MCF 10A (cell line): ENCODE measurements around the gene PITPNM1. TPM values are rescaled to one million over a fixed set of nuclear protein-coding genes. Genes with fewer than 3 reads are reported as not detected.
A peak's percentile ranks its signal among the peaks of the same experiment; 100 is the strongest.
"Not testable (repeated sequence)": the region's sequence is repeated elsewhere in the genome, so short reads cannot be mapped to it uniquely, and the experiment has no call there.

Experiments
- BruUV-seq: library from RNA; stranded (reverse); fragments of 400-500 nt; replicated peaks from 2 replicates; lab custom pipeline; 2021; lab: Mats Ljungman, UMichigan
- CTCF ChIA-PET: fragments of 300-600 bp; sonication (Branson Sonifier 250); formaldehyde crosslinking; extraction: SDS; loops from one replicate; lab custom pipeline; 2021; ENCODE audit warnings: antibody characterized with exemption, inconsistent platforms; lab: Yijun Ruan, JAX
- POLR2A ChIA-PET: fragments of 300-600, 350-650 bp; sonication (Branson Sonifier 250); formaldehyde crosslinking; extraction: SDS; loops from one replicate; lab custom pipeline; 2020; ENCODE audit warnings: antibody characterized with exemption, inconsistent platforms; lab: Yijun Ruan, JAX
- DNase-seq: peaks from one replicate; pipeline ENCODE4 v3.0.0-alpha.2; 2018; ENCODE audit not compliant: unreplicated experiment
- H3K27ac Mint-ChIP-seq: one replicate; pipeline ENCODE4 v1.8.0; 2022; ENCODE audit warnings: mild to moderate bottlenecking, low read depth, mixed read lengths; ENCODE audit not compliant: unreplicated experiment
- H3K27me3 Mint-ChIP-seq: one replicate; pipeline ENCODE4 v1.8.0; 2022; ENCODE audit warnings: mixed read lengths; ENCODE audit not compliant: insufficient read depth, unreplicated experiment
- H3K36me3 Mint-ChIP-seq: one replicate; pipeline ENCODE4 v1.8.0; 2022; ENCODE audit warnings: mild to moderate bottlenecking, moderate library complexity, mixed read lengths; ENCODE audit not compliant: insufficient read depth, unreplicated experiment
- H3K4me1 Mint-ChIP-seq: one replicate; pipeline ENCODE4 v1.8.0; 2022; ENCODE audit warnings: mixed read lengths; ENCODE audit not compliant: insufficient read depth, unreplicated experiment
- H3K4me3 Mint-ChIP-seq: one replicate; pipeline ENCODE4 v1.8.0; 2022; ENCODE audit warnings: mild to moderate bottlenecking, moderate library complexity, mixed read lengths; ENCODE audit not compliant: unreplicated experiment
- H3K9me3 Mint-ChIP-seq: one replicate; pipeline ENCODE4 v1.8.0; 2022; ENCODE audit warnings: mixed read lengths; ENCODE audit not compliant: unreplicated experiment
- CTCF ChIP-seq: fragments of 200-600 bp; IDR thresholded peaks from one replicate; pipeline ENCODE4 v1.8.0; 2022; ENCODE audit warnings: antibody characterized with exemption, mild to moderate bottlenecking; ENCODE audit not compliant: unreplicated experiment
- intact Hi-C: fragments of 100-400 bp; cut with micrococcal nuclease; formaldehyde crosslinking; loops from 2 replicates; pipeline ENCODE4 v1.14.1; 2022
- total RNA-seq: library from RNA; stranded (reverse); gene quantifications from 2 replicates; pipeline ENCODE4 v1.2.3, GENCODE V29; 2022

Gene PITPNM1
- total RNA-seq, 1 experiment from 2014 or later = 38.7 TPM

- no peak for DNase-seq
- Mint-ChIP-seq H3K9me3 (no peaks in the 10 kb centered on the region), H3K4me1 (peaks cover 20% of the 10 kb centered on the region), H3K36me3 (peaks cover 17% of the 10 kb centered on the region), H3K27me3 (no peaks in the 10 kb centered on the region), H3K27ac (peak overlapping the region; percentile 79), H3K4me3 (peak overlapping the region; percentile 95)
- intact Hi-C loops = no loop called here
- ChIA-PET POLR2A (interaction anchor here (1.2 to 3.2 kb wide), 10 partner anchors 8 to 116 kb away, joined by 3 to 48 read pairs (median 12); partner anchors contain the start of genes AIP, CDK2AP2, GSTP1 and POLD4), CTCF (interaction anchor here (0.7 to 1.9 kb wide), 4 partner anchors 39 to 195 kb away, joined by 3 to 8 read pairs (median 4); partner anchors contain the start of gene RPS6KB2)
- no peak for TF ChIP-seq CTCF
- no TSS peak for BruUV-seq
Observed at GRCh38 chr11:67466962-67467771, 38.0 kb downstream of the PITPNM1 start.

GRCh38 chr11:67466367-67466766 lies 38.8 kb downstream of the PITPNM1 start:
- intact Hi-C loops = no loop called here
- H3K36me3 Mint-ChIP-seq = peaks cover 13% of the 10 kb centered on the region
- TF ChIP-seq CTCF = no peak
- BruUV-seq = no TSS peak
- ChIA-PET POLR2A (interaction anchor here (0.6 to 3.1 kb wide), 4 partner anchors 38 to 588 kb away, joined by 3 to 19 read pairs (median 4); partner anchors contain the start of genes GSTP1 and RPS6KB2), CTCF (interaction anchor here (0.6 to 0.7 kb wide), 2 partner anchors 46 to 195 kb away, joined by 3 read pairs; no protein-coding TSS in a partner anchor)
- H3K27me3 Mint-ChIP-seq = no peaks in the 10 kb centered on the region
- peaks cover 20% of the 10 kb centered on the region for H3K4me1 Mint-ChIP-seq
- no peak overlapping the region for H3K4me3 Mint-ChIP-seq
- DNase-seq = no peak
- no peaks in the 10 kb centered on the region for H3K9me3 Mint-ChIP-seq
- H3K27ac Mint-ChIP-seq = no peak overlapping the region

- H3K27me3 Mint-ChIP-seq, intact Hi-C loops, BruUV-seq, H3K9me3 Mint-ChIP-seq: not testable (repeated sequence)
- Mint-ChIP-seq H3K4me3 (peak overlapping the region; percentile 82), H3K36me3 (peaks cover 13% of the 10 kb centered on the region), H3K4me1 (peaks cover 20% of the 10 kb centered on the region), H3K27ac (peak overlapping the region; percentile 91)
- DNase-seq = peak; percentile 76
- ChIA-PET CTCF (interaction anchor here (0.6 to 1.6 kb wide), 3 partner anchors 41 to 45 kb away, joined by 3 to 8 read pairs (median 5); partner anchors contain the start of gene CDK2AP2), POLR2A (interaction anchor here (0.5 to 3.2 kb wide), 12 partner anchors 23 to 1746 kb away, joined by 3 to 19 read pairs (median 4); partner anchors contain the start of genes GSTP1, POLD4, PPP1CA and RAD9A)
Observed at GRCh38 chr11:67465530-67465929, 39.6 kb downstream of the PITPNM1 start.

GRCh38 chr11:67465189-67465510 lies 40.0 kb downstream of the PITPNM1 start:
- TSS peak; percentile 72 for BruUV-seq
- ChIA-PET CTCF (interaction anchor here (1.0 to 1.6 kb wide), 3 partner anchors 22 to 43 kb away, joined by 3 to 8 read pairs (median 5); partner anchors contain the start of genes CDK2AP2 and CORO1B), POLR2A (interaction anchor here (0.5 to 3.2 kb wide), 13 partner anchors 22 to 1746 kb away, joined by 3 to 19 read pairs (median 4); partner anchors contain the start of genes CLCF1, GSTP1, POLD4 and PPP1CA)
- Mint-ChIP-seq H3K4me3 (peak overlapping the region; percentile 82), H3K9me3 (no peaks in the 10 kb centered on the region), H3K27ac (peak overlapping the region; percentile 91), H3K36me3 (peaks cover 13% of the 10 kb centered on the region), H3K4me1 (peaks cover 20% of the 10 kb centered on the region), H3K27me3 (no peaks in the 10 kb centered on the region)
- intact Hi-C loops = no loop called here
- peak; percentile 42 for DNase-seq
- TF ChIP-seq CTCF = no peak
